ENCODE measurements around the gene PDE4B.

DNA sequence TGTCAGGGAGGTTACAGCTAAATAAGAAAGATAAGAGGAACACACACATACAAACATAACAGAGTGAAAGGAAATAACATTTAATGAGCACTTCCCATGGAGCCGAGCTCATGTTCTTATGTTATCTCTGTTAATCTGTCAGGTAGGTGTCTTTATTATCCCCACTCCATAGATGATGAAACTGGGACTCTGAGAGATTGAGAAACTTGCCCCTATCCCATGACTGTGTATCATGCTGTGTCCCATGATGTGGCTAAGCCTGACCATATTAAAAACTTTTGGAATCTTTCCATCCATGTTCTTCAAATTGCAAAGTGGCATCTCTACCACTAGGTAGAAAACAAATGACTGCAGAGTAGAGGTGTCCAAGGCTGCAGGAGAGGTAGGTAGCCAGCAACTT, 456.1 kb downstream of the PDE4B start:
- TF ChIP-seq, protein P1, sequence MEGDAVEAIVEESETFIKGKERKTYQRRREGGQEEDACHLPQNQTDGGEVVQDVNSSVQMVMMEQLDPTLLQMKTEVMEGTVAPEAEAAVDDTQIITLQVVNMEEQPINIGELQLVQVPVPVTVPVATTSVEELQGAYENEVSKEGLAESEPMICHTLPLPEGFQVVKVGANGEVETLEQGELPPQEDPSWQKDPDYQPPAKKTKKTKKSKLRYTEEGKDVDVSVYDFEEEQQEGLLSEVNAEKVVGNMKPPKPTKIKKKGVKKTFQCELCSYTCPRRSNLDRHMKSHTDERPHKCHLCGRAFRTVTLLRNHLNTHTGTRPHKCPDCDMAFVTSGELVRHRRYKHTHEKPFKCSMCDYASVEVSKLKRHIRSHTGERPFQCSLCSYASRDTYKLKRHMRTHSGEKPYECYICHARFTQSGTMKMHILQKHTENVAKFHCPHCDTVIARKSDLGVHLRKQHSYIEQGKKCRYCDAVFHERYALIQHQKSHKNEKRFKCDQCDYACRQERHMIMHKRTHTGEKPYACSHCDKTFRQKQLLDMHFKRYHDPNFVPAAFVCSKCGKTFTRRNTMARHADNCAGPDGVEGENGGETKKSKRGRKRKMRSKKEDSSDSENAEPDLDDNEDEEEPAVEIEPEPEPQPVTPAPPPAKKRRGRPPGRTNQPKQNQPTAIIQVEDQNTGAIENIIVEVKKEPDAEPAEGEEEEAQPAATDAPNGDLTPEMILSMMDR (IDR thresholded peaks at IDR 0.05): no peak
- no peak for TF ChIP-seq POLR2A (IDR thresholded peaks at IDR 0.05)

Data from esophagus squamous epithelium (tissue), 4 donors.